Lower leg skin (tissue), 4 donors: ENCODE results near the gene EDC3. TPM values are rescaled to one million over a fixed set of nuclear protein-coding genes. Genes with fewer than 3 reads are reported as not detected.
"Not testable (repeated sequence)": the region's sequence is repeated elsewhere in the genome, so short reads cannot be mapped to it uniquely, and the experiment has no call there.

Experiments used
- DNase-seq, 2 donors: peaks; one replicate each; pipeline ENCODE4 v3.0.0-alpha.2; 2019; ENCODE audit warnings: low spot score in 2 of 2
- H3K4me3 ChIP-seq: fragments of 200-600 bp; sonication (generic); 2 replicates; pipeline ENCODE4 v1.5.1; 2017; ENCODE audit warnings: mild to moderate bottlenecking, low read depth; ENCODE audit not compliant: poor library complexity, severe bottlenecking
- POLR2A ChIP-seq, 2 donors: fragments of 450-650 bp; IDR thresholded peaks; one replicate each; pipeline ENCODE4 v1.6.1; 2016 to 2017; ENCODE audit warnings: antibody characterized with exemption in 2 of 2, mild to moderate bottlenecking in 1 of 2, moderate library complexity in 1 of 2
- WGBS, 2 donors: methylation state at CpG; one replicate each; pipeline ENCODE4 v1.1.5; 2018; 5-methylcytosine and 5-hydroxymethylcytosine counted together
- intact Hi-C: fragments of 100-400 bp; cut with DNase I; formaldehyde crosslinking; loops from one replicate; pipeline ENCODE4 v1.15.0; 2023; ENCODE audit warnings: low total_unique reads
- total RNA-seq, 4 donors: library from RNA; depleted of rRNA; stranded (reverse); fragments of >200 nt; gene quantifications; one replicate each; pipeline ENCODE4 v1.1.0, GENCODE V29; 2016
- TF ChIP-seq, protein P1 (sequence below), 3 donors: fragments of 450-650 bp; IDR thresholded peaks; one replicate each; pipeline ENCODE4 v1.5.1; 2016; ENCODE audit warnings: antibody characterized with exemption in 3 of 3, mild to moderate bottlenecking in 3 of 3, moderate library complexity in 2 of 3

The EDC3 gene
- total RNA-seq, 4 donors from 2014 or later: 11.2 to 33.6 (median 17.6) TPM

GRCh38 chr15:74604983-74605794 lies 90.6 kb downstream of the EDC3 start:
- 82 to 84% methylated on average over 11 to 12 of the region's 12 CpGs for WGBS, 2 donors
- TF ChIP-seq, protein P1, sequence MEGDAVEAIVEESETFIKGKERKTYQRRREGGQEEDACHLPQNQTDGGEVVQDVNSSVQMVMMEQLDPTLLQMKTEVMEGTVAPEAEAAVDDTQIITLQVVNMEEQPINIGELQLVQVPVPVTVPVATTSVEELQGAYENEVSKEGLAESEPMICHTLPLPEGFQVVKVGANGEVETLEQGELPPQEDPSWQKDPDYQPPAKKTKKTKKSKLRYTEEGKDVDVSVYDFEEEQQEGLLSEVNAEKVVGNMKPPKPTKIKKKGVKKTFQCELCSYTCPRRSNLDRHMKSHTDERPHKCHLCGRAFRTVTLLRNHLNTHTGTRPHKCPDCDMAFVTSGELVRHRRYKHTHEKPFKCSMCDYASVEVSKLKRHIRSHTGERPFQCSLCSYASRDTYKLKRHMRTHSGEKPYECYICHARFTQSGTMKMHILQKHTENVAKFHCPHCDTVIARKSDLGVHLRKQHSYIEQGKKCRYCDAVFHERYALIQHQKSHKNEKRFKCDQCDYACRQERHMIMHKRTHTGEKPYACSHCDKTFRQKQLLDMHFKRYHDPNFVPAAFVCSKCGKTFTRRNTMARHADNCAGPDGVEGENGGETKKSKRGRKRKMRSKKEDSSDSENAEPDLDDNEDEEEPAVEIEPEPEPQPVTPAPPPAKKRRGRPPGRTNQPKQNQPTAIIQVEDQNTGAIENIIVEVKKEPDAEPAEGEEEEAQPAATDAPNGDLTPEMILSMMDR (IDR thresholded peaks at IDR 0.05): no peak
- no peak for TF ChIP-seq POLR2A (IDR thresholded peaks at IDR 0.05)
- no peak overlapping the region for H3K4me3 ChIP-seq
- intact Hi-C loops: no loop called here
- DNase-seq: no peak

- 91 to 94% methylated on average over 6 of the region's 11 CpGs for WGBS, 2 donors
- DNase-seq: no peak
- no peak for TF ChIP-seq POLR2A (IDR thresholded peaks at IDR 0.05)
- TF ChIP-seq, protein P1 (IDR thresholded peaks at IDR 0.05): no peak
- no peak overlapping the region for H3K4me3 ChIP-seq
- intact Hi-C loops: no loop called here
Observed at GRCh38 chr15:74603789-74604705, 91.8 kb downstream of the EDC3 start.

DNA sequence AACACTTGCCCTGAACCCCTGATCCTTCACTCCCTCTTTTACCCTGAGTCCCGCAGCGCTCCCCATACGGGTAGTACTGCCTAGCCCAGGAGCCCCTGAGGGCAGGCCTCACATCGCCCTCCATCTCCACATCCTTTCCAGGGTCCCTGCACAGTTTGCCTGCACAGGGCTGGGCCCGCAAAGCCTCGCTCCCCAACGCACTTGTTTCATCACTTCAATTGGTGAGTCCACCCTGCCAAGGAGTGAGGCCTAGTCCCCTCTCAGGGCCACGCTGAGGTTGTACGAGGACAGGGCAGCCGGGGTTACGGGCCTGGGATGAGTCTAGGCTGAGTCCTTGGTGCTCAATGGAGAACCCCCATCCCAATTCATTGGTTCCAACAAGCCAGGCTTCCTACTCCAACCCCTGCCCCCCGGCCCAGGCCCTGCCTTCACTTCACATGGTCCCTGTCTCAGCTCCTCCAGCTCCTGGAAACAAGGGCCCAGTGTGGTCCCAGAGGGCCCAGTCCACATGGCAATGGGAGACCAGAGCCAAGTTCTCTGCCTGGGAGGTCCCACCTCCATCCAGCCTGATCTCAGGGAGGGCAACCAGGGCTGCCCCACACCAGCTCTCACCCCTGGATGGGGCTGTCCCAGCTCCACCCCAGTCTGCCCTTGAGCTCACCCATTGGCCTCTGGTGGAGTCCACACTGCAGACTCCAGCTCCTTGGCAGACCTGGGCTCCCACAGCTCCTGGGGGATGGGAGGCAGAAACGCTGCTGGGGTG lies 92.6 kb downstream of the EDC3 start:
- WGBS, 2 donors: 92% methylated on average over 12 to 13 of the region's 13 CpGs
- intact Hi-C loops: no loop called here
- no peak for DNase-seq
- TF ChIP-seq POLR2A (IDR thresholded peaks at IDR 0.05): no peak
- TF ChIP-seq, protein P1 (IDR thresholded peaks at IDR 0.05): no peak
- H3K4me3 ChIP-seq: no peak overlapping the region

DNA sequence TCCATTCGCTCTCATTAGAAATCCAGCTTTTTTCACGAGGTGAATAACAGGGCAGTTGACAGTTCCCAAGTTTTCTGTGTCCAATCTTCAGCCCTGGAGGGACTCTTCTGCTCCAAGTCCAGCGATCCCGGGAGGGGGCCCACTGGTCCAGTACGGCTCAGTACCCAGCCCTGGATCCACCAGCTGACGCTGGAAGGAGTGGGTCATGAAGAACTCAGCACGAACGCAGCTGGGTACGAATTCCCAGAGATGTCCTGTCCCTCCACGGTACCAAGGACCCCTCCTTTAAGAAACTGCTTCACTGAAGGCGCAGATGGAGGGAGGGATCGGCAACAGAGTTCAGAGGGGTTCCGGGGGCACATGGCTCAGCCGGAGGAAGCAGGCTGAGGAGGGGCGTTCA lies 96.7 kb downstream of the EDC3 start:
- DNase-seq: no peak
- H3K4me3 ChIP-seq: no peak overlapping the region
- intact Hi-C loops: no loop called here
- 78 to 84% methylated on average over 15 of the region's 15 CpGs for WGBS, 2 donors
- TF ChIP-seq, protein P1 (IDR thresholded peaks at IDR 0.05): no peak
- TF ChIP-seq POLR2A (IDR thresholded peaks at IDR 0.05): no peak

DNA sequence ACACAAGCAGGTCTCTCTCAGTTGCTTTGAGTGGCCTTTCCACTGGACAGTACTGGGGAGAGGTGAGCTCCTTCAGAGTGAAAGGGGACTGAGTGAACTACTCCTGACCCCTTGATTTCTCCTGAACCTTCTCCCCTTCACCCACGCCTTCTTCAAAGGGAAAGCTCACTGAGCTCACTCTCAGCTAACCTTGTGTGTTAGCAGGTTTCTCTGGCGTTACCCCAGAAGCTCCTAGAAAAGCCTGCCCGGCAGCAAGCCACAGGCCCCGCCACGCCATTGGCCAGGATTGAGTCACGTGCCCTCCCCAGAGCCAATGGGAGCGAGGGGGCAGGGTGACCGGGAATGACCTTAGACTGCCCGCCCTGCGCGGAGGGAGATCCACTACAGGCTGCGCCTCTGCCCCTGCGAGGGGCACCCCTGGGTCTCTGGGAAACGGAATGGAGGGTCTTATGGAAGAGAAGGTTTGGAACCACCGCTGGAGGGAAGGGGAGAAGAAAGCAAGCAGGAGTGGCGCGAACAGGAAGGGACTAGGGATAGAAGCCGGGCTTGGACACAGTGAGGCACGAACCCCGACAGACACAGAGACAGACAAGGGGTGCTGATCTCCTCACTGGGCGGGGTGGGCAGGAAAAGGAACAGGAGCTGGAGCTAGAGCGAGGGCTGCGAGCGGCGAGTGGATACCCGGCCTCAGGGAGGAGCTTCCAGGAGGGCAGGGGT lies 97.5 kb downstream of the EDC3 start:
- H3K4me3 ChIP-seq: peak overlapping the region; percentile 31
- WGBS, 2 donors: 1 to 12% methylated on average over 24 to 26 of the region's 26 CpGs
- DNase-seq: peak; percentile 94 to 99
- intact Hi-C loops: no loop called here
- TF ChIP-seq, protein P1 (IDR thresholded peaks at IDR 0.05): no peak
- TF ChIP-seq POLR2A (IDR thresholded peaks at IDR 0.05): no peak

- WGBS, 2 donors: 94 to 95% methylated on average over 14 of the region's 16 CpGs
- DNase-seq, H3K4me3 ChIP-seq, intact Hi-C loops: not testable (repeated sequence)
Observed at GRCh38 chr15:74597146-74597705, 98.6 kb downstream of the EDC3 start.

DNA sequence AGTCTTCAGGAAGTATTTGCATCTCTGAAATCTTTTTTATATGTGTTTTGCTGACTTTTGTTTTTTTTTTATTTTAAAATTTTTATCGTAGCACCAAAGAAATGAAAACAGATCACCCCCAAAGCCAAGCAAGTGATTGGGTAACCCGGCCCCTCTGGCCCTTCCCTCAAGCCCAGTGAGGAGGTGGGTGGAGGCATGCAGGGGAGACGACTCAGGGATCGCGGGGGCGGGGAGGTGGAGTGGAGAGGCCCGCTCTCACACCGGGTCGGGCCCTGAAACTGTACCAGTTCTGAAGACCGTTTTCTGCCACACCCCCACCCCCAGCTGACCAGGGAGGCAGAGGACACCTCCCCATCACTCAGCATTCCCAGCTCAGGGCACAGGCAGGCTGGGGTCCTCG lies 99.1 kb downstream of the EDC3 start:
- intact Hi-C loops, H3K4me3 ChIP-seq, DNase-seq: not testable (repeated sequence)
- WGBS, 2 donors: 78 to 84% methylated on average over 10 to 11 of the region's 11 CpGs
